Measurements from ENCODE around the gene CUEDC2. TPM values are rescaled to one million over a fixed set of nuclear protein-coding genes. Genes with fewer than 3 reads are reported as not detected.

The CUEDC2 gene
- total RNA-seq, 1 experiment from 2014 or later, result 179 TPM

GRCh38 chr10:102402512-102402896 is 29.9 kb downstream of the CUEDC2 start:
- DNase-seq (ENCODE audit: low read depth), result no peak
- in situ Hi-C loops (cut with HindIII; ENCODE audit: low pct_unique_long_range_greater_than_20kb, low sequenced_read_pairs), result no loop called here

DNA sequence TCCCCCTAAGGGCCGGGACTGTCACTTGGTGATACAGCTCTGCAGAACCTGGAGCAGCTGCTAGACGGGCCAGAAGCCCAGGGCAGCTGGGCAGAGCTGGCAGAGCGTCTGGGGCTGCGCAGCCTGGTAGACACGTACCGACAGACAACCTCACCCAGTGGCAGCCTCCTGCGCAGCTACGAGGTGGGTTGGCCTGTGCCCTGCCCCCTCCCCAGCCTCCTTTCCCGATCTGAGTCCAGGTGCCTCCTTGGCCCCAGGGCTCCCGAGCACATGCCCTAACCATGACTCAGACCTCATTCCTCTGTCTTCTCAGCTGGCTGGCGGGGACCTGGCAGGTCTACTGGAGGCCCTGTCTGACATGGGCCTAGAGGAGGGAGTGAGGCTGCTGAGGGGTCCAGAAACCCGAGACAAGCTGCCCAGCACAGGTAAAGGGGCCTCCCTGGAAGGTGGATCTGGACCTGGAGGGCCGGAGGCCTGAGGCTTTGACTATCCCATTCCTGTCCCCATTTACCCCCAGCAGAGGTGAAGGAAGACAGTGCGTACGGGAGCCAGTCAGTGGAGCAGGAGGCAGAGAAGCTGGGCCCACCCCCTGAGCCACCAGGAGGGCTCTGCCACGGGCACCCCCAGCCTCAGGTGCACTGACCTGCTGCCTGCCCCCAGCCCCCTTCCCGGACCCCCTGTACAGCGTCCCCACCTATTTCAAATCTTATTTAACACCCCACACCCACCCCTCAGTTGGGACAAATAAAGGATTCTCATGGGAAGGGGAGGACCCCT is 30.5 kb downstream of the CUEDC2 start:
- in situ Hi-C loops (cut with HindIII; ENCODE audit: low pct_unique_long_range_greater_than_20kb, low sequenced_read_pairs), result no loop called here

GRCh38 chr10:102401342-102401654 is 31.1 kb downstream of the CUEDC2 start:
- in situ Hi-C loops (cut with HindIII; ENCODE audit: low pct_unique_long_range_greater_than_20kb, low sequenced_read_pairs), result no loop called here
- DNase-seq (ENCODE audit: low read depth), result no peak

More for the DNA sequence above, 30.5 kb downstream of the CUEDC2 start:
- DNase-seq (ENCODE audit: low read depth), result peak; percentile 53

- in situ Hi-C loops (cut with HindIII; ENCODE audit: low pct_unique_long_range_greater_than_20kb, low sequenced_read_pairs), result no loop called here
- DNase-seq (ENCODE audit: low read depth), result no peak
These were observed 31.6 kb downstream of the CUEDC2 start for GRCh38 chr10:102400598-102401341.

GRCh38 chr10:102400076-102400475 is 32.3 kb downstream of the CUEDC2 start:
- no peak for DNase-seq (ENCODE audit: low read depth)
- in situ Hi-C loops (cut with HindIII; ENCODE audit: low pct_unique_long_range_greater_than_20kb, low sequenced_read_pairs), result no loop called here

GRCh38 chr10:102399217-102400021 is 33.0 kb downstream of the CUEDC2 start:
- in situ Hi-C loops (cut with HindIII; ENCODE audit: low pct_unique_long_range_greater_than_20kb, low sequenced_read_pairs), result no loop called here
- peak; percentile 79 for DNase-seq (ENCODE audit: low read depth)

- no peak for DNase-seq (ENCODE audit: low read depth)
- in situ Hi-C loops (cut with HindIII; ENCODE audit: low pct_unique_long_range_greater_than_20kb, low sequenced_read_pairs), result no loop called here
These were observed 34.0 kb downstream of the CUEDC2 start for GRCh38 chr10:102398172-102399020.

DNA sequence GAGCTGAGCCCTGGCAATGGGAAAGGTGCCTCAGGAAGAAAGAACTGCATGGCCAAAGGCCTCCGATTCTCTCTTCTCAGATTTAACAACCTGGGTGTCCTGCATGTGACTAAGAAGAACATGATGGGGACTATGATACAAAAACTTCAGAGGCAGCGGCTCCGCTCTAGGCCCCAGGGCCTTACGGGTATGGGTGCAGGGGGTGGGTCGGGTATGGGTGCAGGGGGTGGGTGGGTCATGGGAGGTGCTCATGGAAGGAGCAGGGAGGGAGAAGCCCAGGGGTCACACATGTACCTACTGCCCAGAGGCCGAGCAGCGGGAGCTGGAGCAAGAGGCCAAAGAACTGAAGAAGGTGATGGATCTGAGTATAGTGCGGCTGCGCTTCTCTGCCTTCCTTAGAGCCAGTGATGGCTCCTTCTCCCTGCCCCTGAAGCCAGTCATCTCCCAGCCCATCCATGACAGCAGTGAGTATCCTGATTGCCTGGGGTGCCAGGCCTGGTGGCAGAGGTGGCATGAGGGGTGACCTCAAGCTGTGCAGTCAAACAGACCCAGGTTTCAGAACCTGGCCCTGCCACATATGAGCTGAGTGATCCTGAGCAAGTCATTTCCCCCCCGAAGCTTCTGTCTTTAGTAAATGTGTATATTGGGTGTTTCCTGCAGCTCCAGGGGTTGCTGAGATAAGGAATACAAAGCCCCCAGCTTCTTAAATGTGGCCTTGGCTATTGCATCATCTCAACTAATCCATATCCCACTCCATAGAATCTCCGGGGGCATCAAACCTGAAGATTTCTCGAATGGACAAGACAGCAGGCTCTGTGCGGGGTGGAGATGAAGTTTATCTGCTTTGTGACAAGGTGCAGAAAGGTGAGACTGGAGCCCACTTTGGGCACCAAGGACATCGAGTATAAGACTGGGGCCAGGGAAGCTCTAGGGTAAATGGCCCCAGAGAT is 34.9 kb downstream of the CUEDC2 start:
- in situ Hi-C loops (cut with HindIII; ENCODE audit: low pct_unique_long_range_greater_than_20kb, low sequenced_read_pairs), result no loop called here

DNA sequence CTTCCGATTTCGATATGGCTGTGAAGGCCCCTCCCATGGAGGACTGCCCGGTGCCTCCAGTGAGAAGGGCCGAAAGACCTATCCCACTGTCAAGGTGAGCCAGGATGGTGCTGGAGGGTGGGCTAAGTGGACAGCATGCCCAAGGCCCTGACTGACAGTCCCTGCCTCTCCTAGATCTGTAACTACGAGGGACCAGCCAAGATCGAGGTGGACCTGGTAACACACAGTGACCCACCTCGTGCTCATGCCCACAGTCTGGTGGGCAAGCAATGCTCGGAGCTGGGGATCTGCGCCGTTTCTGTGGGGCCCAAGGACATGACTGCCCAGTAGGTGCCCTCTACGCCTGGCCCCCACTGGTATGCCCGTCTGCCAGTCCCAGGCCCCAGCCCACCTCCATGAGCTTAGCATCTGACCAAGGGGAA is 35.6 kb downstream of the CUEDC2 start:
- in situ Hi-C loops (cut with HindIII; ENCODE audit: low pct_unique_long_range_greater_than_20kb, low sequenced_read_pairs), result no loop called here
- DNase-seq (ENCODE audit: low read depth), result no peak

More for the DNA sequence above, 34.9 kb downstream of the CUEDC2 start:
- DNase-seq (ENCODE audit: low read depth), result no peak

DNA sequence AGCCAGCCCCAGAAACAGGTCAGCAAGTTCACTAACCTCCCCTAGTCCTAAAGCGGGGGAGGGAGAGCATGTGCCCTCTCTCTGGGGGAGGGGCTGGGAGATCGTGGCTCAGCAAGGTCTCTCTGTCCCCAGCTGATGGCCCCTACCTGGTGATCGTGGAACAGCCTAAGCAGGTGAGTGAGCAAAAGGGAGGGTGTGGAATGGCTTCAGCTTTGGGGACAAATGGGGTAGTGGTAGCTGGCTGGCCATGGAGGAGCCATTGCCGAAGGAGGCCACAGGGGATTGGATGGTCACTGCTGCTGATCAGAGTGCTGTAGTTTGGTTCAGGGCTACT is 36.1 kb downstream of the CUEDC2 start:
- in situ Hi-C loops (cut with HindIII; ENCODE audit: low pct_unique_long_range_greater_than_20kb, low sequenced_read_pairs), result no loop called here
- no peak for DNase-seq (ENCODE audit: low read depth)

GRCh38 chr10:102395400-102396316 is 36.7 kb downstream of the CUEDC2 start, which contains the start of gene NFKB2:
NFKB2 (plus strand) TSS chr10:102395705; CDS start chr10:102395960, 255 bp downstream.
- DNase-seq (ENCODE audit: low read depth), result peak; percentile 85

DNA sequence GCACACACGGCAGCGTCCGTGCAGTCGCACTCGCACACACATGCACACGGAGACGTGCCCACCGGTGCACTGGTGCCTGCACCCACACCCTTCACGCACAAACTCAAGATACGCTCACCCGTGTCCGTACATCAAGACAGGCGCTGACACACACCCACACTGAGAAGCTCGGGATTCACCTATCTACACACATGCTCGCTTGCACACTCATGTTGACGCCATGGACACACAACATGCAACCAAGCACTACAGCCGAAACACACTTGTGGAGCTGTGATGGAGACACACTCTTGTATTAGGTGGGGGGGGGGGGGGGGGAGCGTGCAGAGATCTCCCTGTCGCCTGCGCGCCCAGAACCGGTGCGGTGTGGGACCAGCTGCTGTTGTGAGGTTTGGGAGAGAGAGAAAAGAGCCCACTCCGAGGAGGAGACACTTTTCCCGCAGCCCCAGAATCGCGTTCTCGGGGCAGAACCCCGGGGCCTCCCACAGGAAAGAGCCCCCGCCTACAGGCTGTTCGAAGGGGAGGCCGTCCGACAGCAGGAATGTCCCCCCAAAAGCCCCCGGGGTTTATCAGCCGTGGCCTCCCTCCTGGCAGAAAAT is 37.5 kb downstream of the CUEDC2 start:
- in situ Hi-C loops (cut with HindIII; ENCODE audit: low pct_unique_long_range_greater_than_20kb, low sequenced_read_pairs), result no loop called here
- DNase-seq (ENCODE audit: low read depth), result no peak

More at GRCh38 chr10:102395400-102396316, 36.7 kb downstream of the CUEDC2 start, which contains the start of gene NFKB2:
- in situ Hi-C loops (cut with HindIII; ENCODE audit: low pct_unique_long_range_greater_than_20kb, low sequenced_read_pairs), result no loop called here

GRCh38 chr10:102394079-102394800 is 38.1 kb downstream of the CUEDC2 start:
- peak; percentile 97 for DNase-seq (ENCODE audit: low read depth)
- in situ Hi-C loops (cut with HindIII; ENCODE audit: low pct_unique_long_range_greater_than_20kb, low sequenced_read_pairs), result no loop called here

GRCh38 chr10:102393411-102394078 is 38.8 kb downstream of the CUEDC2 start:
- no peak for DNase-seq (ENCODE audit: low read depth)
- in situ Hi-C loops (cut with HindIII; ENCODE audit: low pct_unique_long_range_greater_than_20kb, low sequenced_read_pairs), result no loop called here

DNA sequence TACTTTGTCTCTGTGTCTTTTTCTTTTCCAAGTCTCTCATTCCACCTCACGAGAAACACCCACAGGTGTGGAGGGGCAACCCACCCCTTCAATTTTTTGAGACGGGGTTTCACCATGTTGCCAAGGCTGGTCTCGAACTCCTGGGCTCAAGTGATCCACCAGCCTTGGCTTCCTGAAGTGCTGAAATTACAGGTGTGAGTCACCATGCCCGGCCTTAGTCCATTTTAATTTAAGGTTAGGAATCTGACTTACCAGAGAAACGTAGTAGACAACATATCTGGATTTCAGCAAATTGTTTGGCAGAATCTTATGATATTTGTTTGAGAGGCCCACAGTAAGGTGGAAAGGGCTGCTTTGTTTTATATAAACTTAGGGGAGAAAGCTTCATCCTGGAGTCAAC is 40.1 kb downstream of the CUEDC2 start:
- no peak for DNase-seq (ENCODE audit: low read depth)
- in situ Hi-C loops (cut with HindIII; ENCODE audit: low pct_unique_long_range_greater_than_20kb, low sequenced_read_pairs), result no loop called here

Measured in Caki2 (cell line).